HG03175 (cell line): Measurements from ENCODE around the gene KLHDC7A.
"Not testable (repeated sequence)": the region's sequence is repeated elsewhere in the genome, so short reads cannot be mapped to it uniquely, and the experiment has no call there.

Experiments used
- ATAC-seq: cut with Tn5 transposase; IDR thresholded peaks from one replicate; pipeline ENCODE4 v1.9.1; 2021; ENCODE audit warnings: mild to moderate bottlenecking, moderate library complexity; ENCODE audit not compliant: unreplicated experiment

The KLHDC7A gene

DNA sequence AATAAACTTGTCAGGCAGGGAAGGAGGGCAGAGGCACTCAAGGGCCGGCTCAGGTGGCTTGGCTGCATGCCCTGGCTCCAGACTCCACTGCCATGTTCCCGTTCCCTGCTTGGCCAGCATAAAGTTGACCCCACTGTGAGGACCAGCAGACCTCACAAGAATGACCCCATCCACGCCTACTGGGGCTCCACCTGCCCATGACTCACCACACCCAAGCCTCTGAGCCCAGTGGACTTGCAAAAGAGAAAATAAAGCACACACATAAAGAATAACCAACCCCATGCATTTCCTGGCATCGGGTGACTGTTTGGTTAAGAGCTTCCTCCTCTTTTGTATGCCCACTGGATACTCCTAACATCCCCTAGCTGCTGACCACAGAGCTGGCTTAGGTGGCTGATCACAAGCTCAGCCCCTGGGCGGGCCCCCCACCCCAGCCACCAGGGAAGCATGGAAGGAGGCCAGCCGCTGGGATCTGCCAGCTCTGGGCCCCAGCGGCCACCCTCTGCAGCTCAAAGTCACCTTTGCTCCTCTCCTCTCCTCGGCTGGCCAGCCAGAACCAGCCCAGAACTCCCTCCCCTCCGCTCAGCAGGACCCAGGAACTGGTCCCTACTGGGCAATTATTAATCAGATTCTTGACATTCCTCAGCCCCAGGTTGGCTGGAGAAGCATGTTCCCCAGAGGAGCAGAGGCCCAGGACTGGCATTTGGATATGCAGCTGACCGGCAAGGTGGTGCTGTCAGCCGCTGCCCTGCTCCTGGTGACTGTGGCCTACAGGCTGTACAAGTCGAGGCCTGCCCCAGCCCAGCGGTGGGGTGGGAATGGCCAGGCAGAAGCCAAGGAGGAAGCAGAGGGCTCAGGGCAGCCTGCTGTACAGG lies at the start of gene KLHDC7A:
Gene KLHDC7A (plus strand): TSS at position 616 of the 875 bp plus-strand sequence. CDS start 52 bp downstream, at position 668.
- ATAC-seq = no peak

DNA sequence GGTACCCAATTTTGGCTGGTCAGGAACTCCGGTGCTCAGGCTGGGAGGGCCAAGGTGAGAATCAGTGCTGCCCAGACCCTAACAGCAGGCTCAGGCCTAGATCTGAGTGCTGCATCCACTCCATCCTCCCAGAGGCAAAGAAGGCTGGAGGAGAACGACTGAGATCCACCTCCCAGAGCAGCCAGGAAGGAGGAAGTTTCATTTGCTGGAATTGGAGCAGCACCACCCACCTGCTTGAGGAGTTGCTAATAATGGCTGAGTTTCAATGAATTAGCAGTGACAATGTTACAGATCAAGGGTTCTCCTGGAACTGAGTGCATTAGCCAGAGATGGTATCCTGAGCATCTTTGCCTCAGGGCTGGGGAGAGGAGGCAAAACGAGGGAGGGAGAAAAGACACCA lies 46.7 kb upstream of the KLHDC7A start:
- ATAC-seq = no peak

DNA sequence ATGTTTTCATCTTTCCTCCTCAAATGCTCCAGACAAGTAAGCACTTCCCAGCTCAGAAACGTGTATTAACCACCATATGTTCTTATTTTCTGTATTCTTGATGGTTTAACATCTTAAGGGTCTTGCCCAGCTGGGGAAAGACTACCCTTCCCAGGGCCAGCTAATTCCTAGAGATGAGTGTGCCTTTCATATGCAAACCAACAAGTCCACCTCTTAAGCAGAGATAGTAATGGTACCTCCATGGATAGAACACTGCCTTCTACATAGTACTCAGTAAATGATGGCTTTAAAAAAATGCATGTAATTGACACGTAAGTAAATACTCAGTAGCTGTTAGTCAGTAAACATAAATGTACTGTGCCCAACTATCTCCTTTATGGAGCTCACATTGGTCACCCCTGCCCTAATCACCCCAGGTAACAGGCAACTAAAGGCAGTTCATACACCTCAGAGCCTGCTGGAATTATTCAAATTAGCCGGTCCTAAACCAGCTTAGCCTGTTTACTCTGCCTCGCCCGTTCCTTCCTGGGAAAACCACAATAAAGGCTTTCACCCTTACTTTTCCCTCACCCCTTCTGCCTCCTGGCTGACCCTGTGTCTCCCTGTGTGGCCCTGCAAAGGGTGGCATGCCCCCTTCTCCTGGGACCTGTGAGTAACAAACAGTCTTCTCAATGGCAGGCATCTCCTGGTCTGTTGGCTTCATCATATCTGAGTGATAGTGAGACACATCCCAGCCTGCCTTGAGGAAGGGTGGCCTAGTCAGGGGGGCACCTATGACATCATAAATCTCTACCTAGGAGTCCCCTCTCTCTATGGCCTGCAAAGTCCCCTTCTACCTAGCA lies 40.1 kb upstream of the KLHDC7A start:
- ATAC-seq = no peak

DNA sequence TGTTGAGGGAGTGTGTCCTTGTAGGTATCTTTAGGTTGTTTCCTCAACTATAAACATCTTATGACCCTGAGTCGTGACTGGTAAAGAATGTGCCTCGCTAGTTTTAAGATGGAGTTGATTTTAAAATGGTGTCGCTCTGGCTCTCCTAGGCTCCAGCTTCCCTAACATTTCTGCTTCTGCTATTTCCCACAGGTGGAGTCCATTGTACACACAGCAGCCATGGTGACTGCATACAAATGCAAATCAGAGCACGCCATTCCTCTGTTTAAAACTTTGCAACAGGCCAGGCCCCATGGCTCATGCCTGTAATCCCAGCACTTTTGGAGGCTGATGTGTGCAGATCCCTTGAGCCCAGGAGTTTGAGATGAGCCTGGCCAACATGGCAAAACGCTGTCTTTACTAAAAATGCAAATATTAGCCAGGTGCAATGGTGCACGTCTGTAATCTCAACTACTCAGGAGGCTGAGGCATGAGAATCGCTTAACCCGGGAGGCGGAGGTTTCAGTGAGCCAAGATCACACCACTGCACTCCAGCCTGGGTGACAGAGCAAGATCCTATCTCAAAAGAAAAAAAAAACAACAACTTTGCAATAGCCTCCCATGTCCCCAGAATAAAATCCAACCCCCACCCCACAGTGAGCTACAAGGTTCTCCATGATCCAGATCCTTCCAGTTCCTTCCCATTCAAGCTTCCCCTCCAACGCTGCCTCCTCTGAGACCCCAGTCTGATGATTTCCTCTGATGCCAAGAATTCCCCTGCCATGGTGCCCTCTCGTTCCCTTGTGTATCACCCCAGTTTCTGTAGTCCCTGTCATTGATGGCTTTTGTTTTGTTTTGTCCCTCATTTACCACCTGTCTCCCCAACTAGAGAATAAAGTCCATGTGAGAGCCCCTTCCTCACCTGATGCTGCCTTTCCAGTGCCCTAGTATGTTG lies 36.9 kb upstream of the KLHDC7A start:
- no peak for ATAC-seq

- no peak for ATAC-seq
Measured at GRCh38 chr1:18444563-18444962, 36.2 kb upstream of the KLHDC7A start.

DNA sequence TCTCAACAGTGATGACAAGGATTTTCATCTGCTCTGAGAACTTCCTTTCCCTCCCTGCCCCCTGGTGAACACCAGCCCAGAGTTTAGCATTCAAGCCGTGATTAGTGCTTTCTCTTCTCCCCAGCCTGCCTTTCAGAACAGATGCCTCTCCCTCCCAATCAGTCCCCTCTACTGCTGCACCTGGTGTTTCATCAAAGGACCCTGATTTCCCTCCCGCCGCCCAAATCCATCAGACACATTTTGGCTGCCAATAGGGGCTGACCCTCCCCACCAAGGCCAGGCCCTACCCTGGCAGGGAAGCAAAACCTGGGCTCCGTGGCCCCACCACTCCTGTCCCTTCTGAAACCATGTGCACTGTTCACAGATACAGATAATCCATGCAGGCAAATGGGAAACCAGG lies 34.0 kb upstream of the KLHDC7A start:
- no peak for ATAC-seq

GRCh38 chr1:18447509-18448220 lies 33.1 kb upstream of the KLHDC7A start:
- ATAC-seq = no peak

DNA sequence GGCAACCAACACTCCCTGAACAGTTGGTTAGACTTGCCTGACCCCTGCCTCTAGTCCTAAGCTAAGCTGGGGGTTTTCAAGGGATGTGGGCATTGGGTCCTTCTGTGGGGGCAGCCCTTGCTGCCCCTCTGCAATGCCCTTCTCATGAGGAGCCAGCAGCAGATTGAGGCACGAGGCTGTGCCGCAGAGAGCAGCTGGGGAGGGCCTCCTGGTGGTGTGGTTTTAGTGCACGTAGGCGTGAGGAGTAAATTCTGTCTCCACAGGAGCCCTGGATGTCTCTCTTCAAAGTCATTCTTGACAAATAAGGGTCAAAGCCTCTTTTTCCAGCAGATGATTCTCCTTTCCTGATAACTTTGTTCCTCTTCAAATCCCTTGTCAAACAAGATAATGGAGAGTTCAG lies 31.8 kb upstream of the KLHDC7A start:
- no peak for ATAC-seq

- no peak for ATAC-seq
Measured at GRCh38 chr1:18452550-18452949, 28.2 kb upstream of the KLHDC7A start.

DNA sequence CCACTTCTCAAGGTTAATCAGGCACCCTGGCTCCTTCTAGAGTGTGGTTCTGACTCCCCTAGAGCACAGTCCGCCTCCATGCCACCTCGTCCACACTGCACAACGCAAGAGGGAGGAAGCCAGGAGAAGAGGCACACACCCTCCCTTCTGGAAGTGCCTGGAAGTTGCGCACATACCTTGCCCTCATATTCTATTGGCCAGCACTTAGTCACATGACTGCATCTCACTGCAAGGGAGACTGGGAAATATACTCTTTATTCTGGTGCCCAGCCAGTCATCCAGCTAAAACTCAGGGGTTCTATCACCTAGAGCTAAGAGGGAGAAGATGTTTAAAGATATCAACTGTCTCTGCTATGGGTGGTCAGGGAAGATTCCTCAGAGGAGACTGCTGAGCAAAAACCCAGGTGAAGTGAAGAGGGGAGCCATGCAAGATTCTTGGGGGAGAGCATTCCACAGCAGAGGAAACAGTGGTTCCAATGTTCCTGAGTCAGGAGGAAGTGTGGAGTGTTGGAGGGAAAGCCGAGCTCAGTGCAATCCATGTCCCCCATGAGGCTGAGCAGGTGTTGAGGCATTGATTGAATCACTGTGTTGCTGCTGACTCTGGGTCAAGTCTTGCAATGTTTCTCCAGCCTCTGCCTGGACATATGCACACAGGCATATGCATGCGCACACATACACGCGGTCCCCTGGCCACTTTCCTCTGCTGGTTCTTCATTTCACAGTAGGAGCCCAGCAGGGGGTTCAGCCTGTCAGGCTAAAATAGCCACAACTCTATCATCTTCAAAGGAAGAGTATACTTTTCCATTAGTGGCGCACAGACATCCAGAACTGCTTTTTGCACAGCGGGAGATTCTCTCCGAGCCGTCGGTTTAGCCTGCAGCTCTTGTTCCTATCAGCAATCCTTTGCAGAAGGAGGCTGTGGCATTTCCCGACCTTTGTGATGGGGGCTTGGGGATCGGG lies 22.3 kb upstream of the KLHDC7A start:
- no peak for ATAC-seq

GRCh38 chr1:18461656-18462055 lies 19.1 kb upstream of the KLHDC7A start:
- no peak for ATAC-seq

DNA sequence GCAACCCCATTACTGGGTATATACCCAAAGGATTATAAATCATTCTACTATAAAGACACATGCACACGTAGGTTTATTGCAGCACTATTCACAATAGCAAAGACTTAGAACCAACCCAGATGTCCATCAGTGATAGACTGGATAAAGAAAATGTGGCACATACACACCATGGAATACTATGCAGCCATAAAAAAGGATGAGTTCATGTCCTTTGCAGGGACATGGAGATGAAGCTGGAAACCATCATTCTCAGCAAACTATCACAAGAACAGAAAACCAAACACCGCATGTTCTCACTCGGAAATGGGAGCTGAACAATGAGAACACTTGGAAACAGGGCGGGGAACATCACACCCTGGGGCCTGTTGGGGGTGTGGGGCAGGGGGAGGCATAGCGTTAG lies 18.2 kb upstream of the KLHDC7A start:
- not testable (repeated sequence) for ATAC-seq

- ATAC-seq = no peak
Measured at GRCh38 chr1:18463063-18463462, 17.7 kb upstream of the KLHDC7A start.

DNA sequence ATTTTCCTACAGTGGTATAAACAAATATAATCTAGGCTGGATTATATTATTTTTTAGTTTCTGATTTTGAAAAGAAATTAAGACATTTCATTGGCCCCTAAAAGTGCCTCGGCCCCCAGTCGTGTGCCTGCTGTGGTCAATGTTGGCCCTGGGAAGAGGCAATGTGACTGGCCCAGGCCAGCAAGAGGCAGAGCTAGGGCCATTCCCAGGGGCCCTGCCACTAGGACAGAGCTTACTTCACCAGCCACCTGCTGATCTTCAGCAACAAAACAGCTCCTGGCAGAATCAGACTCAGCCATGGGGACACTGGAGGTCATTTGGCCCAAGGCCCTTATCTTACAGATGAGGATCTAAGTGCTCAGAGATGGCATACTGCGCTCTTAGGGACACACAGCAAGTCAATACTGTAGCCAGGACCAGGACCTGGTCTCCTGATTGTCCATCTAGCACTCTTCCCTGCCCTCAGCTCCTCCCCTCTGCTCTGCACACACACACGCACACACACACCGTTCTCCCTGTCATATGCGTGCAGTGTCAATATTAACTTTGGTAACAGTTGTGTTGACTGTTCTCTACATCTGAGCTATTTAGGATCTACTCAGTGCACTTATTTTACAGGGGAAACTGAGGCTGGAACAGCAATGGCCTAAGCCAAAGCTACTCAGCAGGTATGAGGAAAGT lies 16.6 kb upstream of the KLHDC7A start:
- no peak for ATAC-seq

GRCh38 chr1:18464665-18465050 lies 16.1 kb upstream of the KLHDC7A start:
- no peak for ATAC-seq

- ATAC-seq = no peak
Measured at GRCh38 chr1:18466676-18467075, 14.1 kb upstream of the KLHDC7A start.

- ATAC-seq = no peak
Measured at GRCh38 chr1:18468570-18468969, 12.2 kb upstream of the KLHDC7A start.

GRCh38 chr1:18469514-18469913 lies 11.2 kb upstream of the KLHDC7A start:
- no peak for ATAC-seq
